KOPT-K1 (cell line): ENCODE results near the gene PWWP2B.

Source experiments
- H3K27ac ChIP-seq: fragments of 200-600 bp; sonication (generic); 2 replicates; pipeline ENCODE4 v1.5.1; 2016; ENCODE audit warnings: antibody characterized with exemption, mild to moderate bottlenecking, low read depth, low read length; ENCODE audit not compliant: poor library complexity, severe bottlenecking
- H3K36me3 ChIP-seq: fragments of 200-600 bp; sonication (generic); 2 replicates; pipeline ENCODE4 v1.5.1; 2017; ENCODE audit warnings: antibody characterized with exemption, mild to moderate bottlenecking, low read length, moderate library complexity; ENCODE audit not compliant: insufficient read depth
- H3K9me3 ChIP-seq: fragments of 200-600 bp; sonication (generic); 2 replicates; pipeline ENCODE4 v1.5.1; 2017; ENCODE audit warnings: antibody characterized with exemption, low read length, mild to moderate bottlenecking; ENCODE audit not compliant: insufficient read depth, poor library complexity, severe bottlenecking

PWWP2B gene

GRCh38 chr10:132457328-132458070 lies 60.5 kb downstream of the PWWP2B start:
- Histone ChIP-seq H3K27ac (no peak overlapping the region), H3K9me3 (no peaks in the 10 kb centered on the region), H3K36me3 (no peaks in the 10 kb centered on the region)

GRCh38 chr10:132458071-132458585 lies 61.1 kb downstream of the PWWP2B start:
- Histone ChIP-seq H3K9me3 (no peaks in the 10 kb centered on the region), H3K27ac (no peak overlapping the region), H3K36me3 (no peaks in the 10 kb centered on the region)

- Histone ChIP-seq H3K36me3 (no peaks in the 10 kb centered on the region), H3K9me3 (no peaks in the 10 kb centered on the region)
Measured at GRCh38 chr10:132458586-132459300, 61.7 kb downstream of the PWWP2B start.

GRCh38 chr10:132459301-132460003 lies 62.5 kb downstream of the PWWP2B start:
- Histone ChIP-seq H3K27ac (no peak overlapping the region), H3K36me3 (no peaks in the 10 kb centered on the region), H3K9me3 (no peaks in the 10 kb centered on the region)

More at GRCh38 chr10:132458586-132459300, 61.7 kb downstream of the PWWP2B start:
- H3K27ac ChIP-seq = no peak overlapping the region

- no peak overlapping the region for H3K27ac ChIP-seq
- no peaks in the 10 kb centered on the region for H3K9me3 ChIP-seq
- no peaks in the 10 kb centered on the region for H3K36me3 ChIP-seq
Measured at GRCh38 chr10:132460071-132460470, 63.1 kb downstream of the PWWP2B start.

- H3K27ac ChIP-seq = no peak overlapping the region
- H3K9me3 ChIP-seq = no peaks in the 10 kb centered on the region
- no peaks in the 10 kb centered on the region for H3K36me3 ChIP-seq
Measured at GRCh38 chr10:132460691-132461090, 63.7 kb downstream of the PWWP2B start.

- H3K36me3 ChIP-seq = no peaks in the 10 kb centered on the region
Measured at GRCh38 chr10:132461103-132461682, 64.2 kb downstream of the PWWP2B start.

GRCh38 chr10:132461683-132462231 lies 64.8 kb downstream of the PWWP2B start:
- H3K9me3 ChIP-seq = no peaks in the 10 kb centered on the region
- H3K27ac ChIP-seq = no peak overlapping the region
- H3K36me3 ChIP-seq = no peaks in the 10 kb centered on the region

More at GRCh38 chr10:132461103-132461682, 64.2 kb downstream of the PWWP2B start:
- Histone ChIP-seq H3K9me3 (no peaks in the 10 kb centered on the region), H3K27ac (no peak overlapping the region)

GRCh38 chr10:132462463-132463332 lies 65.7 kb downstream of the PWWP2B start:
- no peak overlapping the region for H3K27ac ChIP-seq
- H3K36me3 ChIP-seq = no peaks in the 10 kb centered on the region
- H3K9me3 ChIP-seq = no peaks in the 10 kb centered on the region

- Histone ChIP-seq H3K36me3 (no peaks in the 10 kb centered on the region), H3K27ac (no peak overlapping the region), H3K9me3 (no peaks in the 10 kb centered on the region)
Measured at GRCh38 chr10:132463333-132464255, 66.6 kb downstream of the PWWP2B start.

GRCh38 chr10:132464256-132465192 lies 67.5 kb downstream of the PWWP2B start:
- Histone ChIP-seq H3K36me3 (no peaks in the 10 kb centered on the region), H3K27ac (no peak overlapping the region), H3K9me3 (no peaks in the 10 kb centered on the region)

GRCh38 chr10:132465193-132465888 lies 68.3 kb downstream of the PWWP2B start:
- Histone ChIP-seq H3K27ac (no peak overlapping the region), H3K36me3 (no peaks in the 10 kb centered on the region), H3K9me3 (no peaks in the 10 kb centered on the region)
